ENCODE results near the gene DNMBP.

The DNMBP gene

DNA sequence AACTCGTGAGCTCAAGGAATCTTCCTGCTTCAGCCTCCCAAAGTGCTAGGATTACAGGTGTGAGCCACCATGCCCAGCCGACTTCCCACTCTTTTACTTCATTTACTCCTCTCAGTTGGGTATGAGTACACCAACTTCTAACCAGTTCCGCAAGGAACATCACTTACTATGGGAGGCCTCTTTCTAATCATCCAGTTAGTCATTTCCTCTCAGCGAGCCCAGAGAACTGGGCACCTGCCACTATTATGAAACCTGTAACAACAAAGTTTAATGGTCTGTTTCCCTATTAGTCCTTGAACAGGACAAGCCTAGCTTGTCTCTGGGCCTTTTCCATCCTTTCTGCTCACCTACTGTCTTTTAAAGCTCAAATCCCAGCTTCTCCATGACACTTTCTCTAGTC lies 88.8 kb downstream of the DNMBP start:
- no peak overlapping the region for H3K4me3 ChIP-seq (replicated peaks; ENCODE audit: low read depth, low read length)
- TF ChIP-seq, protein P1, sequence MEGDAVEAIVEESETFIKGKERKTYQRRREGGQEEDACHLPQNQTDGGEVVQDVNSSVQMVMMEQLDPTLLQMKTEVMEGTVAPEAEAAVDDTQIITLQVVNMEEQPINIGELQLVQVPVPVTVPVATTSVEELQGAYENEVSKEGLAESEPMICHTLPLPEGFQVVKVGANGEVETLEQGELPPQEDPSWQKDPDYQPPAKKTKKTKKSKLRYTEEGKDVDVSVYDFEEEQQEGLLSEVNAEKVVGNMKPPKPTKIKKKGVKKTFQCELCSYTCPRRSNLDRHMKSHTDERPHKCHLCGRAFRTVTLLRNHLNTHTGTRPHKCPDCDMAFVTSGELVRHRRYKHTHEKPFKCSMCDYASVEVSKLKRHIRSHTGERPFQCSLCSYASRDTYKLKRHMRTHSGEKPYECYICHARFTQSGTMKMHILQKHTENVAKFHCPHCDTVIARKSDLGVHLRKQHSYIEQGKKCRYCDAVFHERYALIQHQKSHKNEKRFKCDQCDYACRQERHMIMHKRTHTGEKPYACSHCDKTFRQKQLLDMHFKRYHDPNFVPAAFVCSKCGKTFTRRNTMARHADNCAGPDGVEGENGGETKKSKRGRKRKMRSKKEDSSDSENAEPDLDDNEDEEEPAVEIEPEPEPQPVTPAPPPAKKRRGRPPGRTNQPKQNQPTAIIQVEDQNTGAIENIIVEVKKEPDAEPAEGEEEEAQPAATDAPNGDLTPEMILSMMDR (IDR thresholded peaks at IDR 0.05; ENCODE audit: low read length, missing control alignments) = no peak
- peak; percentile 80 for DNase-seq (ENCODE audit: low read depth)

DNA sequence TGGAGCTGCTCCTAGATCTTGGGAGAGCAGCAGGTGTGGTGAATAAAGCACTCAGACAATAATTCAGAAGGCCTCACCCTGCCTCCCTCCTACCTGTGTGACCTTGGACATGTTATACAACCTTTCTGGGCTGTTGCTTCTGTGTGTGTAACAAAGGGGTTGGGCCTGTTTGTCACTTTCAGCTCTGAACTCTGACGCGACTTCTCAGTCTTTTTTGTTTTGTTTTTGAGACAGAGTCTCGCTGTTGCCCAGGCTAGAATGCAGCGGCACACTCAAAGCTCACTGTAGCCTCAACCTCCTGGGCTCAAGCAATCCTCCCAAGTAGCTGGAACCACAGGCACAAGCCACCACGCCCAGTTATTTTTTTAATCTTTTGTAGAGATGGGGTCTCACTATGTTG lies 89.3 kb downstream of the DNMBP start:
- H3K4me3 ChIP-seq (replicated peaks; ENCODE audit: low read depth, low read length) = no peak overlapping the region
- no peak for DNase-seq (ENCODE audit: low read depth)
- TF ChIP-seq, protein P1 (IDR thresholded peaks at IDR 0.05; ENCODE audit: low read length, missing control alignments) = no peak

DNA sequence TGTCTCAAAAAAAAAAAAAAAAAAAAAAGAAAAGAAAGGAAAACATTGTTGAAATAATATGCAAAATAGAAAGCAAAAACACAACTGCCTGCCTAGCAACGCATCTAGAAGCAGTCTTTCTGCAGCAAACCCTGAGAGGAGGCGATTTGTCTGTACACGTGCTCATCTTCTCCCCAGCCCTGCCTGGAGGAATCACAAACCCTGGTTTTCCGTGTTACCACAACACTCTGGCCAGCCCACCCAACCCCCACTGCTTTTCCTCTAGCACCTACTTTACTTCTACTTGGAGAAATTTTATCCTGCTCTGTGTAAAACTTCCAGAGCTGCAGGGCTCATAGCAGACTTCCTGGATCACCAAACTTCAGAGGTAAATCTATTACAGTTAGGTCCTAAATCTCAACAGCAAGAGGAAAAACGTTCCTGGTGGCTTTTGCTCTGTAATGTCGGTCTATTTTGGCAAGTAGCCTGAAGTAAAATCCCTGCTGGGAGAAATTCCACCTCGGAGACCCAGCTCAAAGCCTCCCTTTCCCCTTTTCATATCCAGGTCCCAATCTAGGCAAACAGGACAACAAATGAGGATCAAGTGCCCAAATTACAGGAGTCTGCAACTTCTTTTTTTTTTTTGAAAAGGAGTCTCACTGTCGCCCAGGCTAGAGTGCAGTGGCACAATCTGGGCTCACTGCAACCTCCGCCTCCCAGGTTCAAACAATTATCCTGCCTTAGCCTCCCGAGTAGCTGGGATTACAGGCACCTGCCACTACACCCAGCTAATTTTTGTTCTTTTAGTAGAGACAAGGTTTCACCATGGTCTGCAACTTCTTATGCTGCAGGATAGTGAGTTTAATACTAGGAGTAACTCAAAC lies 91.6 kb downstream of the DNMBP start:
- peak overlapping the region; percentile 34 for H3K4me3 ChIP-seq (replicated peaks; ENCODE audit: low read depth, low read length)
- peak; percentile 73 for DNase-seq (ENCODE audit: low read depth)
- TF ChIP-seq, protein P1 (IDR thresholded peaks at IDR 0.05; ENCODE audit: low read length, missing control alignments) = no peak

DNA sequence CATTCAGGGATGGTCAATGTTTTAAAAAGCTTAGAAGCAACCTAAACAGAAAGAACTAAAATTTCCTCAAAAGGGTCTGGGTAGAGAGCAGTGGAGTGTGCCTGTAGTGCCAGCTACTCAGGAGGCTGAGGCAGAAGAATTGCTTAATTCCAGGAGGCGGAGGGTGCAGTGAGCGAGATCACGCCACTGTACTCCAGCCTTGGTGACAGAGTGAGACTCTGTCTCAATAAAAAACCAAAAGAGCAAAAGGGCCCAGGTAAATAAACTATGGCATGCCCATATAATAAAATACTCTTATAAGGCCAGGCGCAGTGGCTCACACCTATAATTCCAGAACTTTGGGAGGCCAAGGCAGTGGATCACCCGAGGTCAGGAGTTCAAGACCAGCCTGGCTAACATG lies 93.0 kb downstream of the DNMBP start:
- DNase-seq (ENCODE audit: low read depth) = no peak
- TF ChIP-seq, protein P1 (IDR thresholded peaks at IDR 0.05; ENCODE audit: low read length, missing control alignments) = no peak
- no peak overlapping the region for H3K4me3 ChIP-seq (replicated peaks; ENCODE audit: low read depth, low read length)

DNA sequence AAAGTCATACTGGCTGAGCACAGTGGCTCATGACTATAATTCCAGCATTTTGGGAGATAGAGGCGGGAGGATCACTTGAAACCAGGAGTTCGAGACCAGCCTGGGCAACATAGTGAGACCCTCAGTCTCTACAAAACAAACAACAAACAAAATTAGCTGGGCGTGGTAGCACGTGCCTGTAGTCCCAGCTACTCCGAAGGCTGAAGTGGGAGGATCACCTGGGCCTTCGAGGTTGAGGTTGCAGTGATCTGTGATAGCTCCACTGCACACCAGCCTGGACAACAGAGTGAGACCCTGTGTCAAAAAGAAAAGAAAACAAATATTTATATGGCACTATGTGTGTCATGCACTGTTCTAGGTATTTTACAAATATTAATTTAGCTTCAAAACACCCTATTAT lies 94.3 kb downstream of the DNMBP start:
- no peak for DNase-seq (ENCODE audit: low read depth)
- no peak overlapping the region for H3K4me3 ChIP-seq (replicated peaks; ENCODE audit: low read depth, low read length)
- TF ChIP-seq, protein P1 (IDR thresholded peaks at IDR 0.05; ENCODE audit: low read length, missing control alignments) = no peak

DNA sequence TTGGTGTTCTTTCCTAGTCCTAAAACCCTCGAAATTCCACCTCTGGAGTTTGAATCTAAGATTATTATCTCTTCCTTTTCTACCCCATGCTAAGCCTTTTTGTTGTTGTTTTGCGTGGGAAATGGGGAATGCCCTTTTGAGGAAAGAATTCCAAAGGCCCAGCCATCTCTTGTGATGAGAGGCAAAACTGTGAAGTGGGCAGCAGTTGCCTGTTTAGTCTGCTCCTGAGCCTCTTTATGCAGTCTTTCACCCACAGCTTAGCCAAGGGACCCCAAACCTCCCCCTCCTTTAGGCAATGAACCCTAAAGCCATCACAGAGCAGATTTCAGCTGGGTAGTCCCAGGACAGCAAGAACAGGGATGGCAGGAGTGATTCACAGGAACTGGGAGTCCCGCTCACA lies 95.5 kb downstream of the DNMBP start:
- no peak for DNase-seq (ENCODE audit: low read depth)
- no peak overlapping the region for H3K4me3 ChIP-seq (replicated peaks; ENCODE audit: low read depth, low read length)
- TF ChIP-seq, protein P1 (IDR thresholded peaks at IDR 0.05; ENCODE audit: low read length, missing control alignments) = no peak

DNA sequence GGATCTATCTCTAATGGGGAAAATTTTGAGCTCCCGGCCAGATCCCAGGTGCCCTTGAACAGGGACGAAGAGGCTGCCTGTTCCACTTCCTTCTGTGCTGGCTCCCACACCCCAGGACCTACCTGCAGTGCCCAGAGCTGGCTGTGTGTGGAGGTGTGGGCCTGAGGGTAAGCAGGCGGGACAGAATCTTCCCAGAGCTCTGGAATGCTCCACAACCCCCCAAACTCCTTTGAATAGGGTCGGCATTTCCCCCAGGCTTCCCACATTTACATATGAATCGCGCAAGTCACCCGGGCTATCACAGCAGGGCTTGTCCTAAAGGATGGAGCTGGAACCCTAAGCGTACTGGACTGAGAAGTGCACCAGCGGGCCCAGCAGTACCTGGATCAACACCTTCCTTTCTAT lies 95.9 kb downstream of the DNMBP start:
- TF ChIP-seq, protein P1 (IDR thresholded peaks at IDR 0.05; ENCODE audit: low read length, missing control alignments) = no peak
- no peak overlapping the region for H3K4me3 ChIP-seq (replicated peaks; ENCODE audit: low read depth, low read length)
- no peak for DNase-seq (ENCODE audit: low read depth)

Measured in fibroblast of pulmonary artery (primary cell).